Stomach (tissue), 4 donors: ENCODE measurements around the gene WFIKKN1.

Experiments
- CTCF ChIP-seq, 7 experiments: fragments of 450-650 bp in 4 of 7; fragments of 200-600 bp in 3 of 7; sonication (generic) in 3 of 7; IDR thresholded peaks; one replicate each; pipeline ENCODE4 v1.5.1; 2016 to 2019; ENCODE audit warnings: antibody characterized with exemption in 7 of 7, control low read depth in 2 of 7, mild to moderate bottlenecking in 1 of 7
- EP300 ChIP-seq: sonication (generic); formaldehyde crosslinking; IDR thresholded peaks from one replicate; pipeline ENCODE4 v1.6.1; 2017; ENCODE audit warnings: antibody characterized with exemption
- POLR2A ChIP-seq, 4 donors: fragments of 450-650 bp; IDR thresholded peaks; one replicate each; pipeline ENCODE4 v1.6.1; 2016; ENCODE audit warnings: antibody characterized with exemption in 4 of 4, control low read depth in 2 of 4, mild to moderate bottlenecking in 1 of 4, moderate library complexity in 1 of 4
- POLR2AphosphoS5 ChIP-seq, 3 donors: sonication (generic); formaldehyde crosslinking; IDR thresholded peaks; one replicate each; pipeline ENCODE4 v1.6.1; 2016; ENCODE audit warnings: antibody characterized with exemption in 3 of 3

GRCh38 chr16:652454-653305 is 21.9 kb downstream of the WFIKKN1 start:
- TF ChIP-seq POLR2A (IDR thresholded peaks at IDR 0.05) (no peak), CTCF (IDR thresholded peaks at IDR 0.05) (no peak), POLR2AphosphoS5 (IDR thresholded peaks at IDR 0.05) (no peak), EP300 (no peak)
